NB4 (cell line): ENCODE measurements around the gene XIRP1.

Experiments
- CTCF ChIP-seq: IDR thresholded peaks from one replicate; pipeline ENCODE4 v1.5.1; 2012; ENCODE audit warnings: low read depth, low read length
- MYC ChIP-seq: IDR thresholded peaks from 2 replicates; pipeline ENCODE4 v1.6.1; 2011; ENCODE audit warnings: low read depth, low read length

- no peak for TF ChIP-seq CTCF
- TF ChIP-seq MYC = no peak
Measured at GRCh38 chr3:39207361-39208186, 15.2 kb upstream of the XIRP1 start.
